Erythroblast (primary cell): Measurements from ENCODE around the gene WBP2.
"Not testable (repeated sequence)": the region's sequence is repeated elsewhere in the genome, so short reads cannot be mapped to it uniquely, and the experiment has no call there.

Experiments used
- GATA1 ChIP-seq: IDR thresholded peaks from 2 replicates; pipeline ENCODE4 v1.6.1; 2011; ENCODE audit warnings: low read depth, mild to moderate bottlenecking, control low read depth, low read length, moderate library complexity
- POLR2A ChIP-seq: IDR thresholded peaks from 2 replicates; pipeline ENCODE4 v1.6.1; 2011; ENCODE audit warnings: mild to moderate bottlenecking, low read length

DNA sequence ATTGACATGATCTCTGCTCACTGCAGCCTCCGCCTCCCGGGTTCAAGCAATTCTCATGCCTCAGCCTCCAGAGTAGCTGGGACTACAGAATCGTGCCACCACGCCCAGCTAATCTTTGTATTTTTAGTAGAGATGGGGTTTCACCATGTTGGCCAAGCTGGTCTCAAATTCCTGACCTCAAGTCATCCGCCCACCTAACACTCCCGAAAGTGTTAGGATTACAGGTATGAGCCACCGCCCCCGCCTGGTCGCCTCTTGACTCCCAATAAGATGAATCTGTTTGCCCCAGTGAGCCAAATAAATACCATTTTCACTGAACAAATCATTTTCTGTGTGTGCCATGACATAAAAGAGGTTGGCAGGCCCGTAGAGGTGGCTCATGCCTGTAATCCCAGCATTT lies 4.2 kb upstream of the WBP2 start:
- not testable (repeated sequence) for TF ChIP-seq POLR2A, GATA1
